ENCODE results near the gene TRAK2.

GRCh38 chr2:201419986-201420385 lies 31.3 kb downstream of the TRAK2 start:
- TF ChIP-seq CTCF (conservative IDR thresholded peaks at IDR 0.05; ENCODE audit: low read length), result no peak
- TF ChIP-seq EZH2phosphoT487 (IDR thresholded peaks at IDR 0.05; ENCODE audit: borderline replicate concordance), result no peak

Data from Loucy (cell line).